ENCODE results near the gene VPS9D1. TPM values are rescaled to one million over a fixed set of nuclear protein-coding genes. Genes with fewer than 3 reads are reported as not detected.

VPS9D1 gene
- total and polyA plus RNA-seq, 2 experiments from 2014 or later: 4.8 to 19.5 TPM

DNA sequence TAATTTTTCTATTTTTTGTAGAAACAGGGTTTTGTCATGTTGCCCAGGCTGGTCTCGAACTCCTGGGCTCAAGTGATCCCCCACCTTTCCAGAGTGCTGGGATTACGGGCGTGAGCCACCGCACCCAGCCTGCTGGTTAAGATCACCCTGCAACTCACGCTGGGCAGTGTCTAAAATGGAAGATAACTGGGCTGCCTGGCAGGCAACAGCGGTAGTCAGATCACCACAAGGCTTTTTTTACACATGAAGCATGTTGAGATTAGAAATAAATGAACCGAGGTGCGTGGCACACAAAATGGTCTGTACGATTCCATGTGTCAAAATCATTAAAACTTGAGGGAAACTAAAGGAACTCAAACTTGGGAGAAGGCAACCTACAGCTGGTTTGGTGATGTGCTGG, 27.4 kb upstream of the VPS9D1 start:
- H3K27ac ChIP-seq: no peak overlapping the region
- DNase-seq: no peak
- H3K4me1 ChIP-seq (ENCODE audit: insufficient read depth): no peaks in the 10 kb centered on the region
- no peak overlapping the region for H3K4me3 ChIP-seq
- H3K9ac ChIP-seq: no peak overlapping the region
- H3K9me2 ChIP-seq (ENCODE audit: insufficient read depth): no peaks in the 10 kb centered on the region
- H2AFZ ChIP-seq: no peak overlapping the region
- H4K20me1 ChIP-seq (ENCODE audit: insufficient read depth): no peaks in the 10 kb centered on the region
- no peaks in the 10 kb centered on the region for H3K27me3 ChIP-seq (replicated peaks; ENCODE audit: insufficient read depth)
- no peak for TF ChIP-seq EZH2phosphoT487 (IDR thresholded peaks at IDR 0.05; ENCODE audit: insufficient read depth, low read depth)
- TF ChIP-seq EZH2 (IDR thresholded peaks at IDR 0.05; ENCODE audit: insufficient read depth, poor library complexity, severe bottlenecking): no peak
- no peak overlapping the region for H3K4me2 ChIP-seq (ENCODE audit: unreplicated experiment)
- H3K36me3 ChIP-seq (ENCODE audit: low read depth): no peaks in the 10 kb centered on the region
- WGBS, 2 experiments (ENCODE audit: low coverage in 1 of 2, low lambda C conversion rate in 2 of 2, missing lambda C conversion rate in 2 of 2): 98 to 99% methylated on average over 9 of the region's 9 CpGs
- no peaks in the 10 kb centered on the region for H3K79me2 ChIP-seq (ENCODE audit: insufficient read depth)
- no peaks in the 10 kb centered on the region for H3K9me3 ChIP-seq (ENCODE audit: low read depth)
- in situ Hi-C loops (cut with MboI): no loop called here
- H3F3A ChIP-seq (ENCODE audit: insufficient read depth): no peaks in the 10 kb centered on the region

DNA sequence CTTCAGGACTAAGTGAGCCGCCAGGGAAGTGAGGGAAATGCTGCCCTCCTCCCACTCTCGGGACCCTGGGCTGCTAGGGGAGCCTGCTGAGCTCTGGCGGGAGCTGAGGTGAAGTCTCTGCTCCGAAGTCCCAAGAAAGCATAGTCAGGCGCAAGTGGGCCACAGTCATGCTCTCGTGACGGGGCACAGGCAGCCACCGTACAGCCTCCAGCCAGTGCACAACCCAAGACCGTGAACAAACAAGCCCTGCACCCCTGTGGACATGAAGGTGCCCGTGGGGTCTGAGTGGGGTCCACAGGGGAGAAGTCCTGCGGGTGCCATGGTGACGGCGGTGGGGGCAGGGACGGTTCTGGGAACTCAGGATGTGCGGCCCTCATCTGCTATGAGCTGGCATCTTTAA, 25.3 kb upstream of the VPS9D1 start:
- no peaks in the 10 kb centered on the region for H3K36me3 ChIP-seq (ENCODE audit: low read depth)
- H3F3A ChIP-seq (ENCODE audit: insufficient read depth): peaks cover 3% of the 10 kb centered on the region; the same call in 1 of the 2 replicates
- no peaks in the 10 kb centered on the region for H3K27me3 ChIP-seq (replicated peaks; ENCODE audit: insufficient read depth)
- TF ChIP-seq EZH2 (IDR thresholded peaks at IDR 0.05; ENCODE audit: insufficient read depth, poor library complexity, severe bottlenecking): no peak
- no peak for TF ChIP-seq EZH2phosphoT487 (IDR thresholded peaks at IDR 0.05; ENCODE audit: insufficient read depth, low read depth)
- no peaks in the 10 kb centered on the region for H4K20me1 ChIP-seq (ENCODE audit: insufficient read depth)
- no peaks in the 10 kb centered on the region for H3K4me1 ChIP-seq (ENCODE audit: insufficient read depth)
- DNase-seq: no peak
- H3K9me3 ChIP-seq (ENCODE audit: low read depth): no peaks in the 10 kb centered on the region
- no peaks in the 10 kb centered on the region for H3K79me2 ChIP-seq (ENCODE audit: insufficient read depth)
- H3K4me3 ChIP-seq: no peak overlapping the region
- no peaks in the 10 kb centered on the region for H3K9me2 ChIP-seq (ENCODE audit: insufficient read depth)
- no peak overlapping the region for H3K4me2 ChIP-seq (ENCODE audit: unreplicated experiment)
- 91 to 96% methylated on average over 15 of the region's 15 CpGs for WGBS, 2 experiments (ENCODE audit: low coverage in 1 of 2, low lambda C conversion rate in 2 of 2, missing lambda C conversion rate in 2 of 2)
- no peak overlapping the region for H3K9ac ChIP-seq
- in situ Hi-C loops (cut with MboI): no loop called here
- H3K27ac ChIP-seq: no peak overlapping the region
- H2AFZ ChIP-seq: no peak overlapping the region

DNA sequence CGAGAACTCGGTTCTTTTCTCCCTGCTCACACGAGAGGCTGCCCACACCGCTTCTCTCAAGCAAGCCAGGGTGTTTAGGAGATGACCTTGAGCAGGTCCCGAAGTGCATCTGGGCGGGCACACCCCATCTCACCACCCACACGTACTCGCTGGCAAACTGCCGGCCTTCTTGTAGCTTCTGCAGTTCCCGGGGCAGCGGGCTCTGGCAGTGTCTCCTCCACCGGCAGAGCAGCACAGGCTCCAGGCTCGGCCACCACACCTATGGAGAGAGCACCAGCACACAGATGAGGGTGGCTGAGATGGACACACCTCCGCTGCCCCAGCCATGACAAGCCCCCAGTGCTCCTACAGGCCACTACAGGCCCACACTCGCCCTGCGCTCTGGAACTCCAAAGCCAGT, 24.1 kb upstream of the VPS9D1 start:
- no peak overlapping the region for H3K4me2 ChIP-seq (ENCODE audit: unreplicated experiment)
- H4K20me1 ChIP-seq (ENCODE audit: insufficient read depth): no peaks in the 10 kb centered on the region
- no peaks in the 10 kb centered on the region for H3K27me3 ChIP-seq (replicated peaks; ENCODE audit: insufficient read depth)
- no peaks in the 10 kb centered on the region for H3K36me3 ChIP-seq (ENCODE audit: low read depth)
- H3K4me1 ChIP-seq (ENCODE audit: insufficient read depth): no peaks in the 10 kb centered on the region
- TF ChIP-seq EZH2phosphoT487 (IDR thresholded peaks at IDR 0.05; ENCODE audit: insufficient read depth, low read depth) (no peak), EZH2 (IDR thresholded peaks at IDR 0.05; ENCODE audit: insufficient read depth, poor library complexity, severe bottlenecking) (no peak)
- no peak for DNase-seq
- in situ Hi-C loops (cut with MboI): no loop called here
- WGBS, 2 experiments (ENCODE audit: low coverage in 1 of 2, low lambda C conversion rate in 2 of 2, missing lambda C conversion rate in 2 of 2): 95 to 97% methylated on average over 16 of the region's 16 CpGs
- H3K79me2 ChIP-seq (ENCODE audit: insufficient read depth): no peaks in the 10 kb centered on the region
- H3K9me3 ChIP-seq (ENCODE audit: low read depth): no peaks in the 10 kb centered on the region
- no peak overlapping the region for H3K27ac ChIP-seq
- H3F3A ChIP-seq (ENCODE audit: insufficient read depth): peaks cover 5% of the 10 kb centered on the region; the same call in 1 of the 2 replicates
- no peak overlapping the region for H3K9ac ChIP-seq
- no peaks in the 10 kb centered on the region for H3K9me2 ChIP-seq (ENCODE audit: insufficient read depth)
- H3K4me3 ChIP-seq: no peak overlapping the region
- H2AFZ ChIP-seq: no peak overlapping the region

DNA sequence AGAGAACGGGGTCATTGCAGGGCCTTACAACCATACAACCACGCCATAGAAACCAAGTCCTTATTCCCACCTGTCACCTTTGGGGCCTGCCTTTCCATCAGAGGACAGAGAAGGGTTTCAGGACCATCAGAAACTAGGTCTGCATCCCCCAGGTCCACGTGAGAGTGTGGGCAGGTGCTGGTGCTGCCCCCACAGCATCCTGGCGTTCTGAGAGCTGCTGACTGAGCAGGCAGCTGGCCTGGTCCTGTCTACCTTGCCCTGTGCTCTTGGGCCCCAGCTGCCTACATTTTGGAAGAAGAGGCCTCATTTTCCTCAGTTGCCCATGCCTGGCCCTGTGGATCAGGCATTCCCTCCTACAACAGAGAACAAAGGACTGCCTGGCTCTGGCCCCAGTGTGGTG, 22.2 kb upstream of the VPS9D1 start:
- peaks cover 12% of the 10 kb centered on the region; the same call in 1 of the 2 replicates for H3K36me3 ChIP-seq (ENCODE audit: low read depth)
- 93% methylated on average over 4 of the region's 4 CpGs for WGBS, 2 experiments (ENCODE audit: low coverage in 1 of 2, low lambda C conversion rate in 2 of 2, missing lambda C conversion rate in 2 of 2)
- H3K4me1 ChIP-seq (ENCODE audit: insufficient read depth): no peaks in the 10 kb centered on the region
- no peak overlapping the region for H3K4me2 ChIP-seq (ENCODE audit: unreplicated experiment)
- H2AFZ ChIP-seq: no peak overlapping the region
- H3K27me3 ChIP-seq (replicated peaks; ENCODE audit: insufficient read depth): no peaks in the 10 kb centered on the region
- TF ChIP-seq EZH2phosphoT487 (IDR thresholded peaks at IDR 0.05; ENCODE audit: insufficient read depth, low read depth) (no peak), EZH2 (IDR thresholded peaks at IDR 0.05; ENCODE audit: insufficient read depth, poor library complexity, severe bottlenecking) (no peak)
- in situ Hi-C loops (cut with MboI): no loop called here
- no peaks in the 10 kb centered on the region for H3K9me3 ChIP-seq (ENCODE audit: low read depth)
- H3F3A ChIP-seq (ENCODE audit: insufficient read depth): peaks cover 5% of the 10 kb centered on the region; the same call in 1 of the 2 replicates
- H4K20me1 ChIP-seq (ENCODE audit: insufficient read depth): no peaks in the 10 kb centered on the region
- no peaks in the 10 kb centered on the region for H3K9me2 ChIP-seq (ENCODE audit: insufficient read depth)
- DNase-seq: no peak
- H3K4me3 ChIP-seq: no peak overlapping the region
- no peak overlapping the region for H3K27ac ChIP-seq
- H3K9ac ChIP-seq: no peak overlapping the region
- H3K79me2 ChIP-seq (ENCODE audit: insufficient read depth): no peaks in the 10 kb centered on the region
